SK-N-MC (cell line): Measurements from ENCODE around the gene BRD9.

Experiments
- DNase-seq: peaks from one replicate; pipeline ENCODE4 v3.0.0-alpha.2; 2011; ENCODE audit warnings: low read depth, low spot score
- H3K27ac ChIP-seq: fragments of 200-600 bp; sonication (generic); 2 replicates; pipeline ENCODE4 v1.5.1; 2016; ENCODE audit warnings: mixed run types
- H3K36me3 ChIP-seq: fragments of 200-600 bp; sonication (generic); 2 replicates; pipeline ENCODE4 v1.6.1; 2017; ENCODE audit warnings: antibody characterized with exemption, low read length, mixed read lengths; ENCODE audit not compliant: insufficient read depth
- H3K4me3 ChIP-seq: fragments of 200-600 bp; sonication (generic); 2 replicates; pipeline ENCODE4 v1.5.1; 2016
- H3K9ac ChIP-seq: fragments of 200-600 bp; sonication (generic); 2 replicates; pipeline ENCODE4 v1.8.0; 2017; ENCODE audit warnings: mixed run types, mixed read lengths; ENCODE audit not compliant: insufficient read length
- H3K9me3 ChIP-seq: fragments of 200-600 bp; sonication (generic); 2 replicates; pipeline ENCODE4 v1.6.1; 2017; ENCODE audit warnings: low read depth, mild to moderate bottlenecking, antibody characterized with exemption, low read length, moderate library complexity, mixed read lengths
- EZH2 ChIP-seq: fragments of 200-600 bp; sonication (generic); IDR thresholded peaks from one replicate; pipeline ENCODE4 v1.6.1; 2017; ENCODE audit warnings: antibody characterized with exemption
- FOXP2 ChIP-seq: optimal IDR thresholded peaks from 2 replicates; pipeline ENCODE3; 2011; ENCODE audit warnings: mild to moderate bottlenecking, moderate library complexity; ENCODE audit not compliant: insufficient read depth; ENCODE audit errors: extremely low read length, control extremely low read depth
- POLR2AphosphoS5 ChIP-seq: IDR thresholded peaks from 2 replicates; pipeline ENCODE4 v1.6.1; 2012; ENCODE audit warnings: mild to moderate bottlenecking, low read depth, low read length, borderline replicate concordance

Gene BRD9

GRCh38 chr5:867300-867870 lies 25.2 kb downstream of the BRD9 start:
- peaks cover 76% of the 10 kb centered on the region for H3K36me3 ChIP-seq
- TF ChIP-seq FOXP2 (no peak), EZH2 (no peak), POLR2AphosphoS5 (no peak)

GRCh38 chr5:865771-866170 lies 26.8 kb downstream of the BRD9 start:
- Histone ChIP-seq H3K27ac (no peak overlapping the region), H3K36me3 (peaks cover 60% of the 10 kb centered on the region), H3K9me3 (no peaks in the 10 kb centered on the region), H3K9ac (no peak overlapping the region), H3K4me3 (no peak overlapping the region)
- no peak for DNase-seq
- TF ChIP-seq POLR2AphosphoS5: no peak

More at GRCh38 chr5:867300-867870, 25.2 kb downstream of the BRD9 start:
- no peak for DNase-seq
- Histone ChIP-seq H3K9me3 (no peaks in the 10 kb centered on the region), H3K27ac (no peak overlapping the region), H3K4me3 (no peak overlapping the region), H3K9ac (no peak overlapping the region)

- H3K36me3 ChIP-seq: peaks cover 54% of the 10 kb centered on the region
- TF ChIP-seq FOXP2: no peak
- no peak for TF ChIP-seq POLR2AphosphoS5
- TF ChIP-seq EZH2: no peak
Observed at GRCh38 chr5:865168-865521, 27.5 kb downstream of the BRD9 start.

GRCh38 chr5:864492-865167 lies 28.0 kb downstream of the BRD9 start:
- H3K27ac ChIP-seq: no peak overlapping the region
- H3K36me3 ChIP-seq: peaks cover 48% of the 10 kb centered on the region

More at GRCh38 chr5:865168-865521, 27.5 kb downstream of the BRD9 start:
- Histone ChIP-seq H3K4me3 (no peak overlapping the region), H3K9ac (no peak overlapping the region), H3K9me3 (no peaks in the 10 kb centered on the region), H3K27ac (no peak overlapping the region)
- DNase-seq: no peak

GRCh38 chr5:863244-863805 lies 29.3 kb downstream of the BRD9 start:
- TF ChIP-seq EZH2 (no peak), FOXP2 (no peak), POLR2AphosphoS5 (no peak)
- Histone ChIP-seq H3K9ac (no peak overlapping the region), H3K36me3 (peaks cover 35% of the 10 kb centered on the region), H3K9me3 (no peaks in the 10 kb centered on the region), H3K4me3 (no peak overlapping the region), H3K27ac (no peak overlapping the region)
- DNase-seq: no peak

More at GRCh38 chr5:864492-865167, 28.0 kb downstream of the BRD9 start:
- Histone ChIP-seq H3K9me3 (no peaks in the 10 kb centered on the region), H3K4me3 (no peak overlapping the region), H3K9ac (no peak overlapping the region)
- TF ChIP-seq POLR2AphosphoS5: no peak
- no peak for TF ChIP-seq FOXP2
- DNase-seq: no peak

GRCh38 chr5:862367-863243 lies 30.0 kb downstream of the BRD9 start:
- Histone ChIP-seq H3K9me3 (no peaks in the 10 kb centered on the region), H3K4me3 (no peak overlapping the region), H3K27ac (no peak overlapping the region), H3K9ac (no peak overlapping the region), H3K36me3 (peaks cover 28% of the 10 kb centered on the region; the same call in 1 of the 2 replicates)
- no peak for DNase-seq
- no peak for TF ChIP-seq EZH2
- TF ChIP-seq POLR2AphosphoS5: no peak
- TF ChIP-seq FOXP2: no peak

GRCh38 chr5:861442-862366 lies 30.9 kb downstream of the BRD9 start:
- Histone ChIP-seq H3K9me3 (no peaks in the 10 kb centered on the region), H3K27ac (no peak overlapping the region), H3K9ac (no peak overlapping the region), H3K4me3 (no peak overlapping the region), H3K36me3 (peaks cover 24% of the 10 kb centered on the region; the same call in 1 of the 2 replicates)
- DNase-seq: no peak
- TF ChIP-seq FOXP2: no peak
- TF ChIP-seq POLR2AphosphoS5: peak; percentile 9; the same call in 1 of the 2 replicates
- TF ChIP-seq EZH2: no peak
